HG02678 (cell line): ENCODE measurements around the gene OR6K6.

Experiments used
- ATAC-seq: cut with Tn5 transposase; IDR thresholded peaks from one replicate; pipeline ENCODE4 v1.9.1; 2021; ENCODE audit warnings: mild to moderate bottlenecking, moderate library complexity; ENCODE audit not compliant: unreplicated experiment

OR6K6 gene, protein sequence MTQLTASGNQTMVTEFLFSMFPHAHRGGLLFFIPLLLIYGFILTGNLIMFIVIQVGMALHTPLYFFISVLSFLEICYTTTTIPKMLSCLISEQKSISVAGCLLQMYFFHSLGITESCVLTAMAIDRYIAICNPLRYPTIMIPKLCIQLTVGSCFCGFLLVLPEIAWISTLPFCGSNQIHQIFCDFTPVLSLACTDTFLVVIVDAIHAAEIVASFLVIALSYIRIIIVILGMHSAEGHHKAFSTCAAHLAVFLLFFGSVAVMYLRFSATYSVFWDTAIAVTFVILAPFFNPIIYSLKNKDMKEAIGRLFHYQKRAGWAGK

DNA sequence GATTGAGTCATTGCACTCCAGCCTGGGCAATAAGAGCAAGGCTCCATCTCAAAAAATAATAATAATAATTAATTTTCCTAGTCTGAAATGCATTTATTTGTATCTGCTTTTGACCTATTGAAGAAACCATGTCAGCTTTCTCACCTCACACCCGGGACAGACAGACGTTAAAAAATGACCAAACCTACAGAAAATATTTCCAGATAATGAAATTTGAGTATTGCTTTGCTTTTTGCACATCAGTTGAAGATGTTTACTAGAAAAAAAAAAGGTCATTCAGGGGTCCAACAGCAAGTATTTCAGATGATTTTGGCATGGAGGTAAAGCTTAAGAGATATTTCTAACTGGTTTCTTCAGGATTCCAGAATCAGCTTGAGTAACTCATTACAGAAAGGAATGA is at the start of gene OR6K6:
TSS of gene OR6K6 (plus strand) at position 301 of the 400 bp plus-strand sequence. CDS start 168 bp downstream, outside the sequence.
- no peak for ATAC-seq

DNA sequence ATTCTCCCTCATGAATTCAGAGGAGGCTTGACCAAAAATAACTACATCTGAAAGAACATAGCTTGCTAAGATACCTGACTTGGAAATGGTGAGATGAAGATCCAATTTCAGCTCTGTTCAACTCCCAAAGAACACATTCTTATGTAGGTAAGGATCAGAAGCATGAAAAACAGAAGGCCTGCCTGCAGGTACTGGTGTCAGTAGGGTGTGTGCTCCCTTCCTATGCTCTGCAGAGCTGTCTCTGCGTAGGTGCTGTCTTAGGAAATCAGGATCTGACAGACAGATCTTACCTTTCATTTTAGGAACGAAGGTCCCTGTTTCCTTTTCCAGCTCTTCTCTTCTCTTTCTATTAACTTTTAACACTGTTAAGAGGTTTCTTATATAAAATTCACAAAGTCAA is 48.4 kb upstream of the OR6K6 start:
- no peak for ATAC-seq

DNA sequence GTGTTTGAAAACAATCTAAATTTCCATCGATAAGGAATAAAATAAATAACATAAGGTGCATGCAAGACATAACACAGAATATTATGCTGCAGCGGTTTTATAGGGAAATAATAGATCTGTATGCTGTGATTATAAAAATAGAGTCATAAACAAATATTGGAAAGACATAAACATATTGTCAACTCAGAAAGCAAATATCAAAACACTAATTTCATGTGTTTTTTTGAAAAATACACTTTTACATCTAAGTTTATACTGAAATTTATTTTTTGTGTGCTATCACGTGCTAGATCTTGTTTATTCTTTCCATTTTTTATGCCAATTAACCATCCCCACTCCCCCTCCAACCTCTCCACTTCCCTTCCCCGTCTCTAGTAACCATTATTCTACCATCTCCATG is 43.4 kb upstream of the OR6K6 start:
- ATAC-seq, result no peak

DNA sequence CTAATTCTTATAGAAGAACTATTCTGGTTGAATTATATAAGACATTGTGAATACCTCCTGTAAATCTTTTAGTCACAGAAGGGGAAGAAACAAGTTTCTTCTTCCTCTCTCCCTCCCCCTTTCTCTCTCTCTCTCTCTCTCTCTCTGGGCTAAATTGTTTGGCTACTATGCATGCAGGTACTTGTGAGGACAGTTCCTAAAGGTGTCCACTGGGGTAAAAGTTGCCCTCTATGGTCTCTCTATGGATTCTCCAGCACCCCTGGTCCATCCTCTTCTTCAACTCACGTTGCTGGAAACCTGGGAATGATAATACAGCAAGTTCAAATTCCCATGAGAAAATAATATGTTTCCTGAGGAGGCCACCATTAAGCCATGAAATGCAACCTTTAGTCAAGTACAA is 39.8 kb upstream of the OR6K6 start:
- no peak for ATAC-seq

DNA sequence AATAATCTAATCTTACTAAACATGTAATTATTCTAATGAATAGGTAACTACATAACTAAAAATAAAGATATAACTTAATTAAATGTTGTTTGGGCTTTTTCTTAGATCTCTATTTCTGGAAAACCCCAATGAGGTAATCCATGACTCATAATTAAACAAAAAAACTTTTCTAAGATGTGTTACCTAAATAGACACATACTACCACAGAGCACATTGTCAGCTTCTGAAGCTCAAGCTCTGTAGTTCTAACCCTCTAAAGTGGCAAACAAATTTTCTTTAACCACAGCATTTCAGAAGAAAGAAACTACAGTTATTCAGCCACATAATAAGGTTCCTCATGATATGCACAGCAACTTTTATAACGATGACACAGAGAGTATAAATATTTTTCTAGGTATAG is 38.2 kb upstream of the OR6K6 start:
- ATAC-seq, result no peak

DNA sequence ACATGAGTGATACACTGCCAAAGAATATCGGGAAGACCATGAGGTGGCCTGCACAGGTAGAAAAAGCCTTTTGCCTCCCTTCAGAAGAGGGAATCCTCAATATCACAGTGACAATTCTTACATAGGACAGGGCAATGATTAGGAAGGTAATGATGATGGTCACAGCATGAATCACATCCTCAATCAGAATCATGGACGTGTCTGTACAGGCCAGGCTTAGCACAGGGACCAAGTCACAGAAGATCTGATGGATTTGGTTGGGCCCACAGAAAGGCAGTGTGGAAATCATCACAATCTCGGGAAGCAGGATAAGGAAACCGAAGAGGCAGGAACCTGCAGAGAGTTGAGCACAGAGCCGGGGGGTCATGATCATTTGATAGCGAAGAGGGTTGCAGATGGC is 37.2 kb upstream of the OR6K6 start:
- no peak for ATAC-seq

DNA sequence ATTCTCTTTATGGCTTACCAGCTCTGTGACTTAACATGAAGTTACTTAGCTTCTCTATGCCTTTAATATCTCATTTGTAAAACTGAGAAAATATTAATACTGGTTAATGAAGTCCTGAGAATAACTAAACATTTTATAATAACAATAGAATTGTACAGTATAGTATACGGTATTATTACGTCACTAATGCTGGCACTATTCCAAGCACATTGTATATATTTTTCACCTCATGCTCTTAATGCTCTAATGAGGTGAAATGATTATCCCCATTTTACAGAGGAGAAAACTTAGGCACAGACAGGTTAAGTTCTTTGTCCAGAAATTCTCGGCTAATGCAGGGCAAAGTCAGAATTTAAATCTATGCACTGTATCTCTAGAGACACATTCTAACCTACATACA is 34.9 kb upstream of the OR6K6 start:
- no peak for ATAC-seq

DNA sequence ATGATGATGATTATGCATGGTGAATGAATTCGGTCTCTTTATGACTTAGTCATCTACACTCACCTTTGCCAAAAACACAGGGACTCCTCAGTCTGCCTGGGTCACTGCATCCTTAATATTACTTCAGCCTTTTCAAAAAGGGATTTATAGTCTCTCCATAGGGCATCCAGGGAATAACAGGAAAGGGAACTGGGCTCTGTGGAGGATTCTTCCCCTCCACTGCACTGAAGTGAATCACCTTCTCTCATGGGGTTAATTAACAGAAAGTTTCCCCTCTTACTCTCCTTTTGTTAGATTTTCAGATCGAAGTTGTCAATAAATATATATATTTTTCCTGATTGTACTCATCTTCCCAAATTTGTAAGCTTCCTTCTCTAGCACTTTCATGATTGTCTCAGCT is 33.9 kb upstream of the OR6K6 start, which contains the start of gene OR6K3:
TSS of gene OR6K3 (minus strand) at position 101 of the 400 bp plus-strand sequence. CDS start 2,605 bp downstream, outside the sequence.
- no peak for ATAC-seq

DNA sequence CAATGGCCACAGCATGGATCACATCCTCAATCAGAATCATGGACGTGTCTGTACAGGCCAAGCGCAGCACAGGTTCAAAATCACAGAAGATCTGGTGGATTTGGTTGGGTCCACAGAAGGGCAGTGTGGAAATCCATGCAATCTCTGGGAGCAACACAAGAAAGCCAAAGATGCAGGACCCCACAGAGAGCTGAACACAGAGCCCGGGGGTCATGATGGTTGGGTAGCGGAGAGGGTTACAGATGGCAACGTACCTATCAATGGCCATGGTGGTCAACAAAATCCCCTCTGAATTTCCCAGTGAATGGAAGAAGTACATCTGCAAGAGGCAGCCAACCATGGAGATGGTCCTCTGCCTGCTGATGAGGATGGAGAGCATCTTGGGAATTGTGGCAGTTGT is 30.1 kb upstream of the OR6K6 start:
- no peak for ATAC-seq

DNA sequence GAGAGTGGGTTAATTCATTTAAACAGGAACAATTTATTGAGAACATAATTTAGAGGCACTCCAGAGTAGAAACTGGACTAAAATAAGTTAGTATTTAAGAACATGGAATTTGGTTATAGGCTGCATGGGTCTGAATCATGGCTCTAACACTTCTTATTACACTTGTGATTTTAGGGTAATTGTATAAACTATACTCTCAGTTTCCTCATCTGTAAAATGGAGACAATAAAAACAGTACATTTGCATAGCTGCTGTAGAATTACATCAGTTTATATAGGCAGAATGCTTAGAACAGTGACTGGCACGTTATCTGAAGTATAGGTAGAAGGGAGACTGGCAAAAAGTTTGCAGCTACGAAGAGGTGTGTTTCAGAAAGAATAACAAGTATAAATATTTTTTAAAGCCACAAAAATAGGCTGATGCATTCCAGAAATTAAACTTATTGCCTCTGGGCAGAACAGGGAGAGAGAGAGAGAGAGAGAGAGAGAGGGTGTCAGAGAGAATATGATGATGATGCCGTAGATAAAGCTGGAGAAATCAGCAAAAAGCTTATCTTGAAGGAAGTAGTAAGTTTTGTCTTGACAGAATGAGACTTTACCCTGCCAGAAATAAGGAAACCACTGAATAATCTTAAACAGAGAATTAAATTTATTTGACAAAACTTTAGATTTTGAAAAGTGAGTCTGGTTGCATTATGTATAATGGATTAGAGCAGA is 25.9 kb upstream of the OR6K6 start:
- no peak for ATAC-seq

DNA sequence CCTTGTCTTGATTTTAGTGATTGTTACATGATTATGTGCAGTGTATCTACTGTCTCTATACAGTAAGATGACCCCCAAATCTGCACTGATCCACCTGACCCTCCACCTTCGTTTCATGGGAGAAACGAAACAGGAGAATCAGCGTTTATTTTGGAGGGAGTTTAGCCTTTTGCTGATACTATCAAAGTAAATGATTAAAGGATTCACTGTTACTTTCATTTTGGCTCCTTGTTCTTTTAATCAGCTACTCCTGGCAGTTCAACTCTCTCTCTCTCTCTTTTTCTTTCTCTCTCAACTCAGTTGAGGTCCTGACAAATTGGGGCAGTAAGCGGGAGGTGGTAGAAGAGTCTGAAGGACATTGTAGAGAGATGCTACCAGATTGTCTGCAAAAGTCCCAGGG is 24.1 kb upstream of the OR6K6 start:
- no peak for ATAC-seq

DNA sequence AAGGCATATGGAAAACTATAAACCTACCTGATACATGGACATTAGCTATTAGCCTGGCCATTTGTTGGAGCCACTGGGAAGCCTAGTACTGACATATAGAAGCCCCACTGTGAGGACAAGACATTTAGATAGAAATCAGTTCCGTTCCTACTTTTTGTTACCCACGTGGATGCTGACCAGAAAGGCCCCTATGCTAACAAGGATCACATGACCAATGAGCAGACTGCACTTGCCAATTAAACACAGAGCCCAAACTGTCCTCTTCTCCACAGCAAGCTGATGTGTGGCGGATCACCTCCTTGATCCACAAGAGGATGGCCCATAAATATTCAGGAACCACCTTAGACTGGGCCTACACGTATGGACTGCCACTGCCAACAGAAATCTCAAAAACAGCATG is 22.8 kb upstream of the OR6K6 start:
- no peak for ATAC-seq

DNA sequence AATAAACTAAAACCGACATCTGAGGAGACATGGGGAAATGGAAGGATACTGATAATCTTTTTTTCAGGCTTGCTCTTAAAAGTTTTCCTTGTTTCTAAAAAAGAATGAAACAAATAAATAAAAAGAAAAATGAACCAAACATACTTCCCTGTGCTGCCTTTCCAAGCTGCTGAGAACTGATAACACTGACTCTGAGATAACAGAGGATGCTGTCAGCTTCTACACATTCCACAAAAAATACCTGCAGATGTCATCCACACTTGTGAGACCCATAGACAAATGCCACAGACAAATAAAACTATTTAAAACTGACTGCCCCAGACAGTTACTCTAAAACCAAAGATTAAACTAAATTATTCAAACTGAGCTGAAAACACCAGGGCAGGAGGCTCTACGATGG is 22.0 kb upstream of the OR6K6 start:
- no peak for ATAC-seq

DNA sequence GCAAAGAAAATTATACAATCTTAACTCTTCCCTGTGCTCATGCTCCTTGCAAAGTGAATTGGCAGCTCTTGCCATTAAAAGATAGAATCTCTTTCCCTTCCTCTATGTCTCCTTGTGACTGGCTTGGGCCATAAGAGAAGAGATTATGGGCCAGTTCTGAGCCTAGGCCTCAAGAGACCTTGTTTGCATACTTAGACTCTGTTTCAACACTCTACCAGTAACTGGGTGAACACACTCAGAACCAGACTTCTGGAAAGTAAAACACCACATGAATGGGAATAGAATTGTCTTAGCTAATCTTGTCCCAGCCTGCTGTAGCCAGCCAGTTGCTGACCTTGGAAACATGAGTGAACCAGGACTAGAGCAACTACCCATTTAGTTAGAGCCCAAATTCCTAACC is 18.7 kb upstream of the OR6K6 start:
- ATAC-seq, result no peak

DNA sequence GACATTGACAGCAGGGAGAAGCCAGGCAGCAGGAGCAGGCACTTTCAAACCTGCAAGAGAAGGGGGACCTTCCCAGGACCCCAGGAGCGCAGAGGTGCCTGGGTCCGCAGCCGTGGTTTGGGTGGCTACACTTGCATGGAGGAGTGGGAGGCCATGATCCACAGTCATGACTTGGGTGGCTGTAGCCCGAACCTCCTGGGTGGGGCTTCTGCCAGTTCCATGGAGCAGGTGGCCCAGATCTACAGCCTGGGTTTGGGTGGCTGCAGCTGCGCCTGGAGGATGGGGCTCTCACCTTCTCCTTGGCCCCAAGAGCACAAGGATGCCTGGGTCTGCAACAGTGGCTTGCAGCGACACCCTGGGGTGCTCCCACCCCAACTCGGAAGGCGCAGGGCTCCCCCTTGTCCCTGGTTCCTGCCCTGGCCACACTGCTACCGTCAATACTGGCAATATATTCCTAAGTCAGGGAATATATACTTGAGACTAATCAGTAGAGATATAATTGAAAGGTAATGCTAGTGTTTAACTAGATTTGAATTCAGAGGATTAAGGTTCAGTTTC is 2.3 kb upstream of the OR6K6 start:
- ATAC-seq, result no peak

DNA sequence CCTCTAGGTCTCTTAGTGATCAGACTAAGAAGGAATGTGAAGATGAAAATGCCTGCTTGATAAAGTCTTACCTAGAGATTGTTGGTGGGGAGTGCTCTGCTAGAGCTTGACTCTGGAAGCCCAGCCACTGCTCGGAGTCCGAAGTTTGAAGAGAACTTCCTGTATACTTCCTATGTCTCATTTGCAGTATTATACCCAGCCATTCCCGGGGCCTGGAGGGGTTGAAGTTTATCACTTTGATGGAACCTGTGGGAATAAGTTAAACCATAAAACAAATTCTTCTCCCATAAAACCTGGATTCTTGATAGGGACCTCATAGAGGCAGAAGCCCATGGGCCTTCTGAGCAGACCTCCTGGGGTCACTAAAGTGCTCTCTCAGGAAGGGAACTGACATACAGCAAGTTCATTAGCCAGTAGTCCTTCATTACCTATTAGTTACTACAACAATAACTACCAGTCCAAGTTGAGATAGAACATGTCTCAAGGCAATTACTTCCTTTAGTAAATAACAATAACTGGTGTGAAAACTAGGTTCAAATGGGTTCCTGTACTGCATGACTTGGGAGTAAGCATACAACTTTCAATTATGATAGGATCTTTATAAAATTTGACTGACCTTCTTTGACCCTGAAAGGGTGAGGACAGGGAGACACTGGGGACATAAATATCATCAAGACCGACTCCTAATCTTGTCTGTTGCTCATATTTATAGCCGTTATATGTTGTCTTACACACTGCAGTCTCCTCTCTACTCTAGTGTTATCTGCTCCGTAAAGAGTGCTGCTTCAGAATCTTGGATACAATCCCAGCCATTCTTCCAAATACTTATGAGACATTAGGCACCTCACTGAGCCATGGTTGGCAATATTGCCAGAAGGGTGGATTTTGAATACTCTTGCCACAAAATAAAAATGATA is 17.7 kb downstream of the OR6K6 start, which contains the start of gene OR6N1:
TSS of gene OR6N1 (minus strand) at position 246 of the 917 bp plus-strand sequence. CDS start 5,513 bp downstream, outside the sequence.
- no peak for ATAC-seq

DNA sequence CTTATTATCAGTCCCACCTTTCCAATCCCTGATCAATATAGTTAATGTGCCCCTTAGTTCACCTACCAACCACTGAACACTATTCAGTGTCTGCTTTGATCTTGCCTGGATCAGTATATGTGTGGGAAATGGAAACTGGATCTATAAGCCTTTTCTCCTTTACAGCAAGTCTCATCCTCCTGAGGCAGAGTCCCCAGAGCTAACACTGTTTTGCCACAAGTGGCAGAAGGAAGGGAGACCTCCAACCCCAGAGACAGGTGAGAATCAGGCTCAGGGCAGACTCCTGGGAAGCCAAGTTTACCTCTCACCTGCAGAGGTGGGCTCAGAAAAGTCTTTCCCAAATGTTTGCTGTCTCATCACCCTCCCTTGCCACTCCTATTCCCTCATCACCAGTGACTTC is 26.6 kb downstream of the OR6K6 start, which contains the start of gene OR6N2:
TSS of gene OR6N2 (minus strand) at position 101 of the 400 bp plus-strand sequence. CDS start 3,569 bp downstream, outside the sequence.
- ATAC-seq, result no peak

DNA sequence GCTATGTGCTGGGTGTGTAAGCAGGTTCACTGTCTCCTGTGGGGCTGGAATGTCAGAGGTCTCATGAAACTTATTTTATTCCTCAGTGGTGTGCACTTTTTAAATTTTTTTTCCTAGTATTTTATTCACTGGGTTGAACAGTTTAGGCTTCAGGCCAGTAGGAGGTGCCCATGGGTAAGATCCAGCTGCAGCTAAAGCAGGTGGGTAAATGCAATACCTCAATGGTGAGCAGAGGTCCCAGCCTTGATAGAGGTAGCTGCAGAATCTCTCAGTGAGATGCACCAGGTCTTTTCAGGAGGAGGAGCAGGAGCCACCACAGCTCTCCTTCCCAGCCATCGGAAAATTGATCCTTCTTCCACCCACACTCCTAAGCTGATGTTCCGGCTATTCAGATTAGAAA is 39.1 kb downstream of the OR6K6 start:
- ATAC-seq, result no peak

DNA sequence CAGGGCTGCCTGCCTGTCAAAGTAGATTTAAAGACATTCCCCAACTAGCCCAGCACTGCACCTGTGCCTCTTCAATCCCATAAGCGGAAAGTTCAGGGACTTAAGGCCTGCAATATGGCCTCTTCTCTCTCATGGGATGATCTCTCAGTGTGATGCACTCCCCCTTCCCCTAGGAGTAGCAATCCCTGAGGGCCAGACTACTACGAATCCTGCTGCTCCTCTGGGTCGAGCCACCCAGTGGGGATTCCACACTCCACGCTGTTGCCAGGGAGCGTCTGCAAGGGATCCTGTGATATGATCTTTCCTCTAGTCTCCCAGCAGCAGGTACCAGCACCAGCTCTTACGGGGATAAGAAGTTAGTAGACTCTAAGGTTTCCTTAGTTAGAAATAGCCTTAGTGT is 39.7 kb downstream of the OR6K6 start:
- ATAC-seq, result no peak

DNA sequence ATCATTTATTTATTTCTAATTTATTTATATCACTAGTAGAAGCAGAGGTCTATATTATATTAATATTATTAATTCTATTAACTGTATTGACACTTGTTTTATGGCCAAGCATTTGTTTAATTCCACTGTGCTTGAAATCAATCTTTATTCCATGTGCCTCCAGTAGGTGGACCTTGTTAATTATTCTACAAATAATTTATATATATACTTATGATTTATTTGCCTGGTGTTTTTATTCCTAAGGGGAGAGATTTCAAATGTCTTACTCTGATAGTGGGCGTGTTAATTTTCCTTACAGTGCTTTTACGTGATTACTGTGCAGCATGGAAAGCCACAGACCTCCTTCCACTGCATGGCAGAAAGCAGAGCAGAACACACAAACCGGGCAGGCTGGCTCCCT is 44.0 kb downstream of the OR6K6 start:
- no peak for ATAC-seq

DNA sequence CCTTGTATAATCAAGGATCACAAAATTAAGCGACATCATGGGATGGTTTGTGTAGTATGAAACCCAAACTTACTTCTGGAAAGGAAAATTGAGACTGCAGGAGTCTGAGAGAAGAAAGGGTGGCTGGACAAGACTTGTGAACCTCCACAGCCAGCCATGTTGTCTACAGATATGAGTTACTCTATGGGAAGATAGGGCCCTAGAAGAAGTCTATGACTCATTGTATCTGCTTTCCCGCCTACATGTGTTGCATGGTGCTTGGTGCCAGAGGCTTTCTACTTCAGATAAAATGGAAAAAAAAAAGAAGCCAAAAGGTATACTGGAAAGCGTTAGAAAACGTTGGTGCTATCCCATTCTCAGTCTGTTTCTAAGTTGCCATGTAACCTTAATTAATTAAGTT is 45.2 kb downstream of the OR6K6 start:
- no peak for ATAC-seq
